PC-9 (cell line): ENCODE data around the gene METTL22. TPM values are rescaled to one million over a fixed set of nuclear protein-coding genes. Genes with fewer than 3 reads are reported as not detected.

Source experiments
- BruUV-seq: library from RNA; stranded (reverse); fragments of 400-500 nt; replicated peaks from 2 replicates; lab custom pipeline; 2021; lab: Mats Ljungman, UMichigan
- CTCF ChIA-PET: fragments of 300-600 bp; sonication (Branson Sonifier 250); formaldehyde crosslinking; loops from one replicate; lab custom pipeline; 2022; ENCODE audit warnings: antibody characterized with exemption; lab: Charles Lee
- POLR2A ChIA-PET: fragments of 300-600 bp; sonication (Branson Sonifier 250); formaldehyde crosslinking; loops from one replicate; lab custom pipeline; 2022; ENCODE audit warnings: antibody characterized with exemption; ENCODE audit not compliant: unreplicated experiment; lab: Charles Lee
- DNase-seq, 2 experiments: peaks; one replicate each; pipeline versions ENCODE4 v3.0.0 to v3.0.0-alpha.2; 2015 to 2022; ENCODE audit warnings: mixed read lengths in 1 of 2
- H2AFZ ChIP-seq: fragments of 200-600 bp; sonication (generic); 2 replicates; pipeline ENCODE4 v1.8.1; 2017; ENCODE audit warnings: antibody characterized with exemption
- H3F3A ChIP-seq: fragments of 200-600 bp; sonication (generic); 2 replicates; pipeline ENCODE4 v1.8.1; 2017; ENCODE audit warnings: antibody characterized with exemption, mild to moderate bottlenecking, low read depth; ENCODE audit not compliant: insufficient read depth
- H3K27ac ChIP-seq: fragments of 200-600 bp; sonication (generic); 2 replicates; pipeline ENCODE4 v1.6.1; 2016; ENCODE audit warnings: mixed run types
- H3K27me3 ChIP-seq: fragments of 200-600 bp; sonication (generic); 2 replicates; pipeline ENCODE4 v1.6.1; 2016; ENCODE audit warnings: low read depth, mixed run types; ENCODE audit not compliant: insufficient read depth
- H3K36me3 ChIP-seq: fragments of 200-600 bp; sonication (generic); 2 replicates; pipeline ENCODE4 v1.6.1; 2016; ENCODE audit warnings: low read depth, mixed run types
- H3K4me1 ChIP-seq: fragments of 200-600 bp; sonication (generic); replicated peaks from 2 replicates; pipeline ENCODE4 v1.6.1; 2016; ENCODE audit warnings: mixed run types; ENCODE audit not compliant: insufficient read depth
- H3K4me2 ChIP-seq: fragments of 200-600 bp; sonication (generic); 2 replicates; pipeline ENCODE4 v1.6.1; 2017; ENCODE audit warnings: mixed run types
- H3K4me3 ChIP-seq: fragments of 200-600 bp; sonication (generic); 2 replicates; pipeline ENCODE4 v1.6.1; 2016; ENCODE audit warnings: mixed run types
- H3K79me2 ChIP-seq: fragments of 200-600 bp; sonication (generic); 2 replicates; pipeline ENCODE4 v1.6.1; 2017; ENCODE audit warnings: low read depth, mixed run types
- H3K9me2 ChIP-seq: fragments of 200-600 bp; sonication (generic); 2 replicates; pipeline ENCODE4 v1.8.1; 2017; ENCODE audit warnings: mild to moderate bottlenecking; ENCODE audit not compliant: insufficient read depth
- H3K9me3 ChIP-seq: fragments of 200-600 bp; sonication (generic); 2 replicates; pipeline ENCODE4 v1.8.1; 2016; ENCODE audit warnings: low read depth; ENCODE audit not compliant: insufficient read depth
- H4K20me1 ChIP-seq: fragments of 200-600 bp; sonication (generic); 2 replicates; pipeline ENCODE4 v1.8.1; 2017; ENCODE audit not compliant: insufficient read depth
- CTCF ChIP-seq: fragments of 200-600 bp; sonication (generic); conservative IDR thresholded peaks from 2 replicates; pipeline ENCODE4 v1.6.1; 2017; ENCODE audit warnings: mixed run types, antibody characterized with exemption, mild to moderate bottlenecking, moderate library complexity
- EZH2 ChIP-seq: fragments of 200-600 bp; sonication (generic); IDR thresholded peaks from 2 replicates; pipeline ENCODE4 v1.8.0; 2017; ENCODE audit warnings: antibody characterized with exemption, low read depth
- intact Hi-C: fragments of 100-400 bp; cut with micrococcal nuclease; formaldehyde crosslinking; loops from one replicate; pipeline ENCODE4 v1.10.0; 2022; ENCODE audit not compliant: unreplicated experiment
- total RNA-seq: library from RNA; stranded (reverse); gene quantifications from 2 replicates; pipeline ENCODE4 v1.2.3, GENCODE V29; 2021

METTL22 gene
- total RNA-seq, 1 experiment from 2014 or later: 62.2 TPM

GRCh38 chr16:8656376-8656775 is 34.9 kb downstream of the METTL22 start:
- no peaks in the 10 kb centered on the region for H3K9me3 ChIP-seq
- H3K27me3 ChIP-seq: no peaks in the 10 kb centered on the region
- H3K4me1 ChIP-seq: no peaks in the 10 kb centered on the region
- no peaks in the 10 kb centered on the region for H3K79me2 ChIP-seq
- no peaks in the 10 kb centered on the region for H3K36me3 ChIP-seq
- H2AFZ ChIP-seq: no peak overlapping the region
- no peak overlapping the region for H3K4me2 ChIP-seq
- TF ChIP-seq CTCF (no peak), EZH2 (no peak)
- H4K20me1 ChIP-seq: no peaks in the 10 kb centered on the region
- DNase-seq: no peak
- H3K27ac ChIP-seq: no peak overlapping the region
- H3K9me2 ChIP-seq: no peaks in the 10 kb centered on the region
- BruUV-seq: no TSS peak
- POLR2A ChIA-PET: no interaction called here
- intact Hi-C loops: no loop called here
- CTCF ChIA-PET: no interaction called here
- H3F3A ChIP-seq: no peaks in the 10 kb centered on the region
- no peak overlapping the region for H3K4me3 ChIP-seq

GRCh38 chr16:8660841-8661301 is 39.4 kb downstream of the METTL22 start:
- no peaks in the 10 kb centered on the region for H3K9me2 ChIP-seq
- H3K36me3 ChIP-seq: no peaks in the 10 kb centered on the region
- ChIA-PET POLR2A (no interaction called here), CTCF (interaction anchor here (0.6 to 1.0 kb wide), 4 partner anchors 37 to 220 kb away, joined by 3 to 8 read pairs (median 4); no protein-coding TSS in a partner anchor)
- H3K4me2 ChIP-seq: peak overlapping the region; percentile 36; the same call in 1 of the 2 replicates
- DNase-seq: peak; percentile 46 to 55
- TF ChIP-seq EZH2: no peak
- peak; percentile 69 for TF ChIP-seq CTCF
- H3K4me3 ChIP-seq: no peak overlapping the region
- intact Hi-C loops: loop anchor here (1.0 to 2.0 kb wide), 4 partner anchors 88 to 474 kb away; no protein-coding TSS in a partner anchor
- no peaks in the 10 kb centered on the region for H3K27me3 ChIP-seq
- no peaks in the 10 kb centered on the region for H3F3A ChIP-seq
- H3K9me3 ChIP-seq: no peaks in the 10 kb centered on the region
- H2AFZ ChIP-seq: no peak overlapping the region
- no peaks in the 10 kb centered on the region for H4K20me1 ChIP-seq
- H3K27ac ChIP-seq: no peak overlapping the region
- no peaks in the 10 kb centered on the region for H3K79me2 ChIP-seq
- no peaks in the 10 kb centered on the region for H3K4me1 ChIP-seq
- no TSS peak for BruUV-seq

GRCh38 chr16:8661703-8662102 is 40.2 kb downstream of the METTL22 start:
- POLR2A ChIA-PET: no interaction called here
- H3K9me3 ChIP-seq: no peaks in the 10 kb centered on the region
- intact Hi-C loops: loop anchor here (1.0 to 2.0 kb wide), 4 partner anchors 89 to 473 kb away; no protein-coding TSS in a partner anchor
- H3K27me3 ChIP-seq: no peaks in the 10 kb centered on the region
- H3K4me1 ChIP-seq: no peaks in the 10 kb centered on the region
- BruUV-seq: no TSS peak
- H3K36me3 ChIP-seq: no peaks in the 10 kb centered on the region
- no peaks in the 10 kb centered on the region for H3K9me2 ChIP-seq
- CTCF ChIA-PET: no interaction called here
- no peak overlapping the region for H3K27ac ChIP-seq
- H3K79me2 ChIP-seq: no peaks in the 10 kb centered on the region
- H2AFZ ChIP-seq: no peak overlapping the region
- TF ChIP-seq CTCF: no peak
- no peak for TF ChIP-seq EZH2
- no peak overlapping the region for H3K4me2 ChIP-seq
- H4K20me1 ChIP-seq: no peaks in the 10 kb centered on the region
- no peak overlapping the region for H3K4me3 ChIP-seq
- H3F3A ChIP-seq: no peaks in the 10 kb centered on the region
- no peak for DNase-seq
